IPS-18a (cell line): ENCODE results near the gene NCOA7.

Source experiments
- H3K27ac ChIP-seq: one replicate; pipeline ENCODE4 v1.5.1; 2013; ENCODE audit warnings: low read length
- H3K27me3 ChIP-seq: one replicate; pipeline ENCODE4 v1.6.1; 2013; ENCODE audit warnings: mild to moderate bottlenecking, low read length; ENCODE audit not compliant: control insufficient read depth, insufficient read depth
- H3K36me3 ChIP-seq: one replicate; pipeline ENCODE4 v1.6.1; 2013; ENCODE audit warnings: low read depth, low read length; ENCODE audit not compliant: control insufficient read depth
- H3K4me1 ChIP-seq: one replicate; pipeline ENCODE4 v1.6.1; 2013; ENCODE audit warnings: low read depth, low read length; ENCODE audit not compliant: control insufficient read depth
- H3K4me3 ChIP-seq: one replicate; pipeline ENCODE4 v1.5.1; 2013; ENCODE audit warnings: low read length
- H3K9ac ChIP-seq: one replicate; pipeline ENCODE4 v1.6.1; 2013; ENCODE audit warnings: mild to moderate bottlenecking, low read length, moderate library complexity
- H3K9me3 ChIP-seq: one replicate; pipeline ENCODE4 v1.6.1; 2013; ENCODE audit warnings: low read depth, low read length; ENCODE audit not compliant: control insufficient read depth

The NCOA7 gene

GRCh38 chr6:125749173-125749864 is 41.4 kb upstream of the NCOA7 start, which contains the start of gene HEY2:
Gene HEY2 (plus strand): TSS chr6:125749632. CDS start chr6:125749777, 145 bp downstream.
- H3K4me1 ChIP-seq = peaks cover 65% of the 10 kb centered on the region
- peak within 1 kb of the TSS; percentile 57 for H3K9ac ChIP-seq
- H3K9me3 ChIP-seq = no peaks in the 10 kb centered on the region
- H3K27ac ChIP-seq = no peak within 1 kb of the TSS
- H3K27me3 ChIP-seq = peaks cover 67% of the 10 kb centered on the region
- H3K4me3 ChIP-seq = peak within 1 kb of the TSS; percentile 91
- H3K36me3 ChIP-seq = no peaks in the 10 kb centered on the region

GRCh38 chr6:125749865-125750691 is 40.7 kb upstream of the NCOA7 start:
- peaks cover 64% of the 10 kb centered on the region for H3K27me3 ChIP-seq
- H3K27ac ChIP-seq = no peak overlapping the region
- no peaks in the 10 kb centered on the region for H3K36me3 ChIP-seq
- H3K4me1 ChIP-seq = peaks cover 65% of the 10 kb centered on the region
- peak overlapping the region; percentile 57 for H3K9ac ChIP-seq
- H3K4me3 ChIP-seq = peak overlapping the region; percentile 91
- H3K9me3 ChIP-seq = no peaks in the 10 kb centered on the region

GRCh38 chr6:125750692-125751333 is 39.9 kb upstream of the NCOA7 start:
- H3K9me3 ChIP-seq = no peaks in the 10 kb centered on the region
- H3K9ac ChIP-seq = no peak overlapping the region
- peaks cover 56% of the 10 kb centered on the region for H3K27me3 ChIP-seq
- H3K36me3 ChIP-seq = no peaks in the 10 kb centered on the region
- peaks cover 58% of the 10 kb centered on the region for H3K4me1 ChIP-seq
- peak overlapping the region; percentile 91 for H3K4me3 ChIP-seq
- no peak overlapping the region for H3K27ac ChIP-seq

DNA sequence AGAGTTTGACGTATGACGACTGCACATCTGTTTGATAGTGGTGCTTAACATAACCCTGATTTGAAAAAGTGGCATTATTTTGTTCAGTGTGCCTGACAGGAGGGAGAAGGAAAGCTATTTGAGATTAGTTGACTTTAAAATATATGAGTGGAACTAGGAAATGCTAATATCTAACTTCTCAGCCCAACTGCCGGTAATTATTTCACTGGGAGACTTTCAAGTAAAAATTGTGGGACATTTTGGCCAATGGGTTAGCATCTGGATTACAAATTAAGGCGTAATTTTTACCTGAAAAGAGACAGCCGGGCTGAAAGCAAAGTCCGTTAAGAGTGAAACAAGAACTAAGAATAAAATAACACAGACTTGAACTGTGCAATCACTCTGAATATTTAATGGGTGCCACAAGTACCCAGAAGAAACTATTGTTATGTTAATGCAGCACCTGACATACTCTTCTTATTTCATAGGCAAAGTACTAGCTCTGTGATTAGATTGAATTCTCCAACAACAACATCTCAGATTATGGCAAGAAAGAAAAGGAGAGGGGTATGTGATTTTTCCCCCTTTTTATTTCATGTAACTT is 39.3 kb upstream of the NCOA7 start:
- Histone ChIP-seq H3K36me3 (no peaks in the 10 kb centered on the region), H3K27me3 (peaks cover 50% of the 10 kb centered on the region), H3K27ac (no peak overlapping the region), H3K9me3 (no peaks in the 10 kb centered on the region), H3K9ac (no peak overlapping the region), H3K4me1 (peaks cover 52% of the 10 kb centered on the region), H3K4me3 (peak overlapping the region; percentile 91)

- Histone ChIP-seq H3K27ac (no peak overlapping the region), H3K4me3 (no peak overlapping the region), H3K27me3 (peaks cover 37% of the 10 kb centered on the region)
Measured at GRCh38 chr6:125752773-125753172, 38.0 kb upstream of the NCOA7 start.

GRCh38 chr6:125753218-125753936 is 37.4 kb upstream of the NCOA7 start:
- Histone ChIP-seq H3K27me3 (peaks cover 31% of the 10 kb centered on the region), H3K9me3 (no peaks in the 10 kb centered on the region), H3K36me3 (no peaks in the 10 kb centered on the region), H3K4me1 (peaks cover 46% of the 10 kb centered on the region), H3K27ac (no peak overlapping the region), H3K9ac (no peak overlapping the region), H3K4me3 (no peak overlapping the region)

More at GRCh38 chr6:125752773-125753172, 38.0 kb upstream of the NCOA7 start:
- H3K36me3 ChIP-seq = no peaks in the 10 kb centered on the region
- no peaks in the 10 kb centered on the region for H3K9me3 ChIP-seq
- no peak overlapping the region for H3K9ac ChIP-seq
- H3K4me1 ChIP-seq = peaks cover 46% of the 10 kb centered on the region

DNA sequence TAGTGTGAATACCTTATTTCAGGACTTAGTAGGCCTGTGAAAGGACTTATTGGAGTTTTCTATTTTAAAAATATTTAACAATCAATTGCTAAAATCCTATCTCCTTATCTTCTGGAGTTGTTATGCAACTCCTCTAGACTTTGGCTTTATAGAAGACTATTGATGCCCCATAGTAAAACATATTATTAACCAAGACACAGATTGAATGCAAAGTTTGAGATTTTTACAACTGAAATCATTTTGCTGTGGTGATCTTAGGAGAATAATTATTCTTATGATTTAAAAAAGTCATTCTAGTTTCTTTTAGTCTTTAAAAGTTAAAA is 36.9 kb upstream of the NCOA7 start:
- Histone ChIP-seq H3K9ac (no peak overlapping the region), H3K27ac (no peak overlapping the region), H3K36me3 (no peaks in the 10 kb centered on the region), H3K27me3 (peaks cover 25% of the 10 kb centered on the region), H3K4me1 (peaks cover 42% of the 10 kb centered on the region), H3K4me3 (no peak overlapping the region), H3K9me3 (no peaks in the 10 kb centered on the region)

DNA sequence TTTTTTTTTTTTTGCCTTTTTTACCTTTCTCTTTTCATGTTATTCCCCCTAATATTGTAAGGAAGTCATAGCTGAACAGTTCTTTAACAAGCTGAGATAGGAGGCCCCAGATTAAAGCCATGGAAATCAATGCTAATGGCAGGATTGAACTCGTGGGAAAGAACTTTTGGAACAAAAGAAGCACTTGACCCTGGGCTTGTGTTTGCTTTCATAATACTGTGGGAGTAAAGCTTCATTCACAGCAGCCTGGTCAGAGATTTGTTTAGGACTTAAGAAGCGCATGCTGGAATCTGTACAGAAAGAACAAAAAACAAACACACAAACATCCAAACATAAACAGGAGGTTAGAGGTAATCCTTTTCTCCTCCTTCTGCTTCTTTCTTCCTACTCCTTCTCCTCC is 36.2 kb upstream of the NCOA7 start:
- H3K4me1 ChIP-seq = peaks cover 42% of the 10 kb centered on the region
- H3K27ac ChIP-seq = no peak overlapping the region
- H3K36me3 ChIP-seq = peaks cover under 1% of the 10 kb centered on the region
- no peak overlapping the region for H3K9ac ChIP-seq
- no peak overlapping the region for H3K4me3 ChIP-seq
- peaks cover 22% of the 10 kb centered on the region for H3K27me3 ChIP-seq
- no peaks in the 10 kb centered on the region for H3K9me3 ChIP-seq

DNA sequence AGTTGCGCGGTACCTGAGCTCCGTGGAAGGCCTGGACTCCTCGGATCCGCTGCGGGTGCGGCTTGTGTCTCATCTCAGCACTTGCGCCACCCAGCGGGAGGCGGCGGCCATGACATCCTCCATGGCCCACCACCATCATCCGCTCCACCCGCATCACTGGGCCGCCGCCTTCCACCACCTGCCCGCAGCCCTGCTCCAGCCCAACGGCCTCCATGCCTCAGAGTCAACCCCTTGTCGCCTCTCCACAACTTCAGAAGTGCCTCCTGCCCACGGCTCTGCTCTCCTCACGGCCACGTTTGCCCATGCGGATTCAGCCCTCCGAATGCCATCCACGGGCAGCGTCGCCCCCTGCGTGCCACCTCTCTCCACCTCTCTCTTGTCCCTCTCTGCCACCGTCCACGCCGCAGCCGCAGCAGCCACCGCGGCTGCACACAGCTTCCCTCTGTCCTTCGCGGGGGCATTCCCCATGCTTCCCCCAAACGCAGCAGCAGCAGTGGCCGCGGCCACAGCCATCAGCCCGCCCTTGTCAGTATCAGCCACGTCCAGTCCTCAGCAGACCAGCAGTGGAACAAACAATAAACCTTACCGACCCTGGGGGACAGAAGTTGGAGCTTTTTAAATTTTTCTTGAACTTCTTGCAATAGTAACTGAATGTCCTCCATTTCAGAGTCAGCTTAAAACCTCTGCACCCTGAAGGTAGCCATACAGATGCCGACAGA is 31.4 kb upstream of the NCOA7 start:
- Histone ChIP-seq H3K4me3 (no peak overlapping the region), H3K9ac (no peak overlapping the region), H3K4me1 (peaks cover 8% of the 10 kb centered on the region), H3K9me3 (no peaks in the 10 kb centered on the region), H3K36me3 (peaks cover 7% of the 10 kb centered on the region), H3K27me3 (no peaks in the 10 kb centered on the region), H3K27ac (no peak overlapping the region)

DNA sequence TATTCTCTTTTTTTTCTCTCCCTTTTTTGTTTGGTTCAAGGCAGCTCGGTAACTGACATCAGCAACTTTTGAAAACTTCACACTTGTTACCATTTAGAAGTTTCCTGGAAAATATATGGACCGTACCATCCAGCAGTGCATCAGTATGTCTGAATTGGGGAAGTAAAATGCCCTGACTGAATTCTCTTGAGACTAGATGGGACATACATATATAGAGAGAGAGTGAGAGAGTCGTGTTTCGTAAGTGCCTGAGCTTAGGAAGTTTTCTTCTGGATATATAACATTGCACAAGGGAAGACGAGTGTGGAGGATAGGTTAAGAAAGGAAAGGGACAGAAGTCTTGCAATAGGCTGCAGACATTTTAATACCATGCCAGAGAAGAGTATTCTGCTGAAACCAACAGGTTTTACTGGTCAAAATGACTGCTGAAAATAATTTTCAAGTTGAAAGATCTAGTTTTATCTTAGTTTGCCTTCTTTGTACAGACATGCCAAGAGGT is 30.8 kb upstream of the NCOA7 start:
- Histone ChIP-seq H3K27ac (no peak overlapping the region), H3K4me1 (peaks cover 1% of the 10 kb centered on the region), H3K27me3 (no peaks in the 10 kb centered on the region)

More for the DNA sequence above, 30.8 kb upstream of the NCOA7 start:
- H3K4me3 ChIP-seq = no peak overlapping the region
- H3K36me3 ChIP-seq = peaks cover 7% of the 10 kb centered on the region
- no peaks in the 10 kb centered on the region for H3K9me3 ChIP-seq
- H3K9ac ChIP-seq = no peak overlapping the region
